Gastroesophageal sphincter (tissue), 4 donors: ENCODE data around the gene POLN. TPM values are rescaled to one million over a fixed set of nuclear protein-coding genes. Genes with fewer than 3 reads are reported as not detected.

ENCODE experiments used
- ATAC-seq: fragments of 150-250 bp; one replicate; pipeline ENCODE4 v1.9.1; 2016; ENCODE audit warnings: mild to moderate bottlenecking, moderate library complexity
- H3K27ac ChIP-seq, 4 donors: fragments of 200-600 bp; sonication (generic) in 3 of 4; 1 replicate in 3 of 4; 2 replicates in 1 of 4; pipeline ENCODE4 v1.5.1; 2016 to 2019
- H3K27me3 ChIP-seq: fragments of 200-600 bp; sonication (generic); one replicate; pipeline ENCODE4 v1.5.1; 2019
- H3K36me3 ChIP-seq, 2 donors: fragments of 200-600 bp; sonication (generic); one replicate each; pipeline ENCODE4 v1.5.1; 2019; ENCODE audit warnings: control low read depth in 1 of 2
- H3K4me1 ChIP-seq, 3 donors: fragments of 200-600 bp; sonication (generic); 1 replicate in 2 of 3; 2 replicates in 1 of 3; pipeline ENCODE4 v1.5.1; 2016 to 2019; ENCODE audit warnings: control low read depth in 2 of 3
- H3K4me3 ChIP-seq, 2 donors: fragments of 200-600 bp; sonication (generic); one replicate each; pipeline ENCODE4 v1.5.1; 2019; ENCODE audit warnings: mild to moderate bottlenecking in 1 of 2, moderate library complexity in 1 of 2
- H3K9me3 ChIP-seq, 3 donors: fragments of 200-600 bp; sonication (generic); one replicate each; pipeline ENCODE4 v1.5.1; 2017 to 2019; ENCODE audit warnings: control low read depth in 2 of 3
- EP300 ChIP-seq: sonication (generic); formaldehyde crosslinking; IDR thresholded peaks from one replicate; pipeline ENCODE4 v1.6.1; 2017; ENCODE audit warnings: antibody characterized with exemption, mild to moderate bottlenecking
- POLR2A ChIP-seq, 2 donors: fragments of 450-650 bp; IDR thresholded peaks; one replicate each; pipeline ENCODE4 v1.6.1; 2017; ENCODE audit warnings: antibody characterized with exemption in 2 of 2, mild to moderate bottlenecking in 2 of 2, moderate library complexity in 1 of 2
- POLR2AphosphoS5 ChIP-seq: sonication (generic); formaldehyde crosslinking; IDR thresholded peaks from one replicate; pipeline ENCODE4 v1.6.1; 2017; ENCODE audit warnings: antibody characterized with exemption
- WGBS, 2 donors: methylation state at CpG; one replicate each; pipeline ENCODE4 v1.1.5; 2018; ENCODE audit warnings: low coverage in 1 of 2; 5-methylcytosine and 5-hydroxymethylcytosine counted together
- total RNA-seq, 4 donors: library from RNA; depleted of rRNA; stranded (reverse); fragments of >200 nt; gene quantifications; one replicate each; pipeline ENCODE4 v1.1.0, GENCODE V29; 2016
- TF ChIP-seq, protein P1 (sequence below), 4 experiments: fragments of 200-600 bp in 2 of 4; fragments of 450-650 bp in 2 of 4; sonication (generic) in 1 of 4; IDR thresholded peaks; one replicate each; pipeline ENCODE4 v1.5.1; 2017 to 2019; ENCODE audit warnings: antibody characterized with exemption in 4 of 4, mild to moderate bottlenecking in 2 of 4, moderate library complexity in 2 of 4

The POLN gene
- total RNA-seq, 4 donors from 2014 or later: 1.5 to 4.6 (median 2.6) TPM

DNA sequence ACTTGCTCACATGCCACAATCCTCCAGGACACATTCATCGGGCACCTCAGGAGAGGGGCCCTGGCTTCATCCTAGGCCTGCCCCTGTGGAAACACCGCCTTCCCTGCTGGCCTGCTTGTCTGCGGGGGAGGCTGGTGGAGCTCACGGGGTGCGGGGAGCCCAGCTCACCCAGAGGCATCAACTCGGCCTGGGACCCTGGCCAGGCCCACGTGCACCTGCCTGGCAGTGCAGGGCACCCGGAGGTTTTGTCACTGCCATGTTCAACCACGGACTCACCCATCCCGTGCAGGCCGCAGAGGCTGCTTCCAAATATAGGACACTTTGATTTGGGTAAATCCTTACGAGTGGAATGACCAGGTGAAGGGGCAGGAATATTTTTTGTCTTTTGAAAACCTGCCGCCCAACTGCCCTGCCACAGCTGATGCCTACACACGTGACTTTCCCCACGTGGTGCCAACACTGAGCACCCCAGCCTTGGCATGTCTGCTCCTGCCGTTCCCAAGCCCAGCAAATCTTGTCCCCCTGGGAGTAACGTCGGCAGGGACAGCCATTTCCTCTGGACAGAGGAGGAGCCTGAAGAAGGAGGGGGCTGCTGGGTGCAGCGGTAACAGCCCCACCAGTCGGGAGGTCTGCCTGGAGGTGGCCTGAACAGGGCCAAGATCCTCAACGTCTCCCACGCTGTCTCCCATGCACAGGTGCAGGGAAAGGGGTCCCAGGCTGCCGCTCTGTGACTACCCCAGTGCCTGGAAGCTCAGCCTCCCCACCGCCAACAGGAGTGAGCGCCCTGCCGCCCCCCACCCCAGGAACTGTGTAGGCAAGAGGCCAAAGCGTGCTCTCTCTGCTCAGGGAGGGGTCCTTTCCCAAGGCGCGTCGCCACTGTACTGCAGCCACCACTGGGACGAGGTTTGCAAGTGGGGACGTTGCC, 11.5 kb upstream of the POLN start:
- H3K27ac ChIP-seq: peak overlapping the region in 1 of 4 donors; percentile 3
- no peak overlapping the region for H3K4me3 ChIP-seq
- no peaks in the 10 kb centered on the region for H3K9me3 ChIP-seq
- ATAC-seq: no peak
- H3K36me3 ChIP-seq: peaks cover 0 to 77% of the 10 kb centered on the region in 2 donors
- peaks cover 5 to 55% (median 35%) of the 10 kb centered on the region in 3 donors for H3K4me1 ChIP-seq
- no peaks in the 10 kb centered on the region for H3K27me3 ChIP-seq
- WGBS, 2 donors: 80 to 100% methylated on average over 1 to 3 of the region's 32 CpGs
- TF ChIP-seq POLR2AphosphoS5 (no peak), EP300 (no peak), POLR2A (IDR thresholded peaks at IDR 0.05) (no peak)
- TF ChIP-seq, protein P1, sequence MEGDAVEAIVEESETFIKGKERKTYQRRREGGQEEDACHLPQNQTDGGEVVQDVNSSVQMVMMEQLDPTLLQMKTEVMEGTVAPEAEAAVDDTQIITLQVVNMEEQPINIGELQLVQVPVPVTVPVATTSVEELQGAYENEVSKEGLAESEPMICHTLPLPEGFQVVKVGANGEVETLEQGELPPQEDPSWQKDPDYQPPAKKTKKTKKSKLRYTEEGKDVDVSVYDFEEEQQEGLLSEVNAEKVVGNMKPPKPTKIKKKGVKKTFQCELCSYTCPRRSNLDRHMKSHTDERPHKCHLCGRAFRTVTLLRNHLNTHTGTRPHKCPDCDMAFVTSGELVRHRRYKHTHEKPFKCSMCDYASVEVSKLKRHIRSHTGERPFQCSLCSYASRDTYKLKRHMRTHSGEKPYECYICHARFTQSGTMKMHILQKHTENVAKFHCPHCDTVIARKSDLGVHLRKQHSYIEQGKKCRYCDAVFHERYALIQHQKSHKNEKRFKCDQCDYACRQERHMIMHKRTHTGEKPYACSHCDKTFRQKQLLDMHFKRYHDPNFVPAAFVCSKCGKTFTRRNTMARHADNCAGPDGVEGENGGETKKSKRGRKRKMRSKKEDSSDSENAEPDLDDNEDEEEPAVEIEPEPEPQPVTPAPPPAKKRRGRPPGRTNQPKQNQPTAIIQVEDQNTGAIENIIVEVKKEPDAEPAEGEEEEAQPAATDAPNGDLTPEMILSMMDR (IDR thresholded peaks at IDR 0.05): no peak

DNA sequence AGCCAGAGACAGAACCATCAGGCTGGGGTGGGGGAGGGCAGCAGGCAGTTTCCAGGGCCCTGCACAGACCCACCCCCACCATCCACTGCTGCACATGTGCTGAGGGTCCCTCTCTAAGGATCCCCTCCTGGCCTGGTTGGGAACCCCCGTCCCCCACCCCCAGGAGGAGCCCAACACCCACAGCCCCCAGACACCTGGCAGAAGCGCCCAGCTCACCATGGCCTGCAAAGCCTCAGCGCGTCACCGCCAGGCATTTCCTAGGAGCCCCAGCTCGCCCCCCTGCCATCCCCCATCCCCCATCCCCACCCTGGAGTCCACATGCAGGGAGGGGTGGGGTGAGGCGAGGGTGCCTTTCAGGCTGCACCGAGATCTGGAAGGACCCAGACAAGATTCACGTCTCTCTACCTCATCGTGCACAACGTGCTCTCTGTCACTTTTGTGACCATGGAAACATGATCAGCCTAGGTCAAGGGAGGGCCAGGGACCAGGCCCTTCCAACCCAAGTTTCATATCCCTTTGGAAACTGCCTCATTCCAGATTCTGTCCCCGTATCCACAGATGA, 10.7 kb upstream of the POLN start:
- H3K27ac ChIP-seq: peak overlapping the region in 1 of 4 donors; percentile 3
- no peaks in the 10 kb centered on the region for H3K9me3 ChIP-seq
- H3K4me1 ChIP-seq: peaks cover 5 to 47% (median 27%) of the 10 kb centered on the region in 3 donors
- ATAC-seq: no peak
- no peak for TF ChIP-seq POLR2A (IDR thresholded peaks at IDR 0.05)
- no peak for TF ChIP-seq POLR2AphosphoS5
- TF ChIP-seq, protein P1 (IDR thresholded peaks at IDR 0.05): no peak
- TF ChIP-seq EP300: no peak
- no peak overlapping the region for H3K4me3 ChIP-seq
- H3K36me3 ChIP-seq: peaks cover 0 to 77% of the 10 kb centered on the region in 2 donors
- H3K27me3 ChIP-seq: no peaks in the 10 kb centered on the region
- WGBS, 2 donors: 66 to 67% methylated on average over 1 to 4 of the region's 12 CpGs

DNA sequence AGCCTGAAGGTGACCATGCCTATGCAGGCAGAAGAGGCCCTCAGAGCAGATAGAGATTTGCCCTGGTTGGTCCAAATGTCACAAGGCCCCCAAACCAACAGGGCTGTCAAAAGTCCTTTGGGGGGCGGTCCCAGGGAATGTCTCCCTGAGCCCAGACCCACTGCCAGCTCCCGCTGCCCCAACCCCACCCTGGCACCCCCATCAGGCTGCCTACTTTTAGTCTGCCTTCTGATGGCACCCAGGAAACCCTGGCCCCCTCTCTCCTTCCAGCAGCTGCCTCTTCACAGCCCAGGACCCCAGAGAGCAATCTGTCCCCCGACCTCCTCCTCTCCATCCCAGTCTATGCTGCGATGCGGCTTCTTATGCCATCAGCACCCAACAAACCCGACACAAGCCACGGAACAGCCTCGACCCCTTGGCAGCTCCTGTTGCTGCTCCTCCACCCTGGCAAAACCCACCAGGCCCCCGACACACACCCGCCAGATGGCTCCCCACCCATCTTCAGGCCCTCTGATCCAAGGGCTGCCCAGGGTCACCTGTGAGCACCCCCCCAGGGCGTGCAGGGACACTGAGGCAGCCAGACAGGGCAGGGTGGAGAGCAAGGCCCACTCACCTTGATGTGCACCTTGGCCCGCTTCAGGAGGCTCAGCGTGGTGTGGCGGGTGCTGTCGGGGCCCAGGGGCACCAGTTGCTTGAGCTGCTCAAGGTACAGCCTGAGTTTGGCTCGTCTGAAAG, 10.0 kb upstream of the POLN start:
- H3K4me3 ChIP-seq: no peak overlapping the region
- no peak for ATAC-seq
- H3K27me3 ChIP-seq: no peaks in the 10 kb centered on the region
- no peaks in the 10 kb centered on the region for H3K9me3 ChIP-seq
- 94% methylated on average over 3 of the region's 16 CpGs; no CpG with 5 or more reads in 1 of the 2 donors for WGBS, 2 donors
- no peak overlapping the region for H3K27ac ChIP-seq
- H3K4me1 ChIP-seq: peaks cover 5 to 40% (median 21%) of the 10 kb centered on the region in 3 donors
- TF ChIP-seq POLR2AphosphoS5 (no peak), POLR2A (IDR thresholded peaks at IDR 0.05) (no peak), EP300 (no peak)
- TF ChIP-seq, protein P1 (IDR thresholded peaks at IDR 0.05): no peak
- H3K36me3 ChIP-seq: peaks cover 0 to 82% of the 10 kb centered on the region in 2 donors

DNA sequence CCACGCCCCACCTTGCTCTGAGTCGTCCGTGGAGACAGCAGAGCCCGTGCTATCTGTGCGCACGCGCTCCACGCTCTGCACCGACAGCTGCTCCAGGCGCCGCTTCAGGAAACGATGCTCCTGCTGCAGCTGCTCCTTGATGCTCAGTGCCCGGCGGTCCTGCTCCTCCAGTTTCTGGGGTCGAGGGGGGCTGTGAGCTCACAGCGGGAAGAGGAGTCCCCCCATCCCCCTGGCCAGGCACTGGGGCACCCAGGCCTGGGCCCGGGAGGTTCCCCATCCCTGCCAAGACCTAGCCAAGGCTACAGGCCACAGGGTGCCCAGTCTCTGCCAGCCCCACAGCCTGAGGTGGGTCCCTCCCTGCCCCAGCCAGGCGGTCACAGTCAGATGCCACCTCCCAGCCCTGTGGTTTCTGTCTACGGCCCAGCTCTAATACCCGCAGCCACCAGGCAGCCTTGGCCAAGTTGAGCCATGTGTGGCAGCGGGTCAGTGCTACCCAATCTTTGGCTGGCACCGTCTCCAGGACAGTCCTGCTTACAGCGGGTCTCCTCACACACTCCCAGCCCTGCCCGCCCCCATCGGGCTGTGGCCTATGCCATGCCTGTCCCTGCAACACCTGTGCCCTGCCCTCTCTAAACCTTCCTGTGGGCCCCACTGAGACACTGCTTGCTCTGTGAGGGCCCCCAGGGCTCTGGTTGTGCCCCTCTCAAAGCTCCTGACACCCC, 9.3 kb upstream of the POLN start:
- WGBS, 2 donors: no CpG with 5 or more reads among the region's 25 CpGs
- TF ChIP-seq POLR2AphosphoS5 (no peak), EP300 (no peak), POLR2A (IDR thresholded peaks at IDR 0.05) (no peak)
- TF ChIP-seq, protein P1 (IDR thresholded peaks at IDR 0.05): no peak
- Histone ChIP-seq H3K4me1 (peaks cover 0 to 33% (median 13%) of the 10 kb centered on the region in 3 donors), H3K27ac (no peak overlapping the region), H3K27me3 (no peaks in the 10 kb centered on the region), H3K36me3 (peaks cover 0 to 90% of the 10 kb centered on the region in 2 donors), H3K4me3 (no peak overlapping the region), H3K9me3 (no peaks in the 10 kb centered on the region)
- ATAC-seq: no peak
